Gastrocnemius medialis (tissue), 4 donors: ENCODE data around the gene STC2.

Source experiments
- CTCF ChIP-seq, 5 experiments: fragments of 450-650 bp in 3 of 5; fragments of 200-600 bp in 2 of 5; sonication (generic) in 2 of 5; IDR thresholded peaks in 4 of 5; conservative IDR thresholded peaks in 1 of 5; 1 replicate in 4 of 5; 2 replicates in 1 of 5; pipeline ENCODE4 v1.5.1; 2016 to 2019; ENCODE audit warnings: antibody characterized with exemption in 5 of 5, mild to moderate bottlenecking in 3 of 5, moderate library complexity in 3 of 5
- POLR2A ChIP-seq, 2 donors: fragments of 450-650 bp; IDR thresholded peaks; one replicate each; pipeline ENCODE4 v1.6.1; 2017; ENCODE audit warnings: antibody characterized with exemption in 2 of 2, mild to moderate bottlenecking in 2 of 2, moderate library complexity in 2 of 2

- TF ChIP-seq CTCF (IDR thresholded peaks at IDR 0.05 in 4 of 5, conservative IDR thresholded peaks at IDR 0.05 in 1 of 5): peak in 4 of 5 experiments; percentile 54 to 66 (median 60)
- no peak for TF ChIP-seq POLR2A (IDR thresholded peaks at IDR 0.05)
These were observed 44.6 kb downstream of the STC2 start for GRCh38 chr5:173283318-173284288.
